Measurements from ENCODE around the gene MFSD2A.
"Not testable (repeated sequence)": the region's sequence is repeated elsewhere in the genome, so short reads cannot be mapped to it uniquely, and the experiment has no call there.

MFSD2A gene

DNA sequence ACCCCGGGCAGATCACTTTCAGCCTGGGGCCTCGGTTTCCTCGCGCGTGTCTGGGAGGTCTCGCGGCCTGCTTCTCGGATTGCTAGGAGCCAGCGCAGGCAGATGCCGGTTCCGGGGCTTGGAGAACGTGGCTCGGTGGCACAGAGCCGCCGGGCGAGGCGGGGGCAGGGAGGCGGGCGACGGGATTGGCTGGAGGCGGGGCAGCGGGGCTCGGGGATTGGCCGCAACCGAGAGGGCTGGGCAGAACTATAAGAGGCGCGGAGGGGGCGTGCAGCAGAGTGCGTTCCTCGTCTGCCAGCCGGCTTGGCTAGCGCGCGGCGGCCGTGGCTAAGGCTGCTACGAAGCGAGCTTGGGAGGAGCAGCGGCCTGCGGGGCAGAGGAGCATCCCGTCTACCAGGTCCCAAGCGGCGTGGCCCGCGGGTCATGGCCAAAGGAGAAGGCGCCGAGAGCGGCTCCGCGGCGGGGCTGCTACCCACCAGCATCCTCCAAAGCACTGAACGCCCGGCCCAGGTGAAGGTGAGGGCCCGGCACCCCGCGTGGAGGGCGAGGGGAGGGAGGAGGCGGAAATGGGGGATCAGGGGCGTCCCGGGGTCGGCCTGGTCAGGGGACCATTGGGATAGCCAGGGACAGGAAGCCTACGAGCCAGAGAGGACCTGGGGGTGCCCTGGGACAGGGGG lies at the start of gene MFSD2A:
Gene MFSD2A, plus strand, starts transcription at position 276 of the 677 bp plus-strand sequence. Its CDS starts 148 bp downstream, at position 424.
- DNase-seq (ENCODE audit: insufficient read length, low spot score) (peak; percentile 91), FAIRE-seq (no peak)

DNA sequence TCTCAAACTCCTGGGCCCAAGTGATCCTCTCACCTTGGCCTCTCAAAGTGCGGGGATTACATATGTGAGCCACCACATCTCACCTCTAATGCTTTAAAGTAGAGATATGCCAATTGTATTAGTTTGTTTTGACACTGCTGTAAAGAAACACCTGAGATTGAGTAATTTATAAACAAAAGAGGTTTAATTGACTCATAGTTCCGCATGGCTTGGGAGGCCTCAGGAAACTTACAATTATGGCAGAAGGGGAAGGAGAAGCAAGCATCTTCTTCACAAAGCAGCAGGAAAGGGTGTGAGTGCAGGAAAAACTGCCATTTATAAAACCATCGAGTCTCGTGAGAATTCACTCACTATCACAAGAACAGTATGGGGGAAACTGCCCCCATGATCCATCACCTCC lies 49.8 kb upstream of the MFSD2A start:
- DNase-seq (ENCODE audit: insufficient read length, low spot score) (no peak), FAIRE-seq (no peak)
- TF ChIP-seq, protein P1, sequence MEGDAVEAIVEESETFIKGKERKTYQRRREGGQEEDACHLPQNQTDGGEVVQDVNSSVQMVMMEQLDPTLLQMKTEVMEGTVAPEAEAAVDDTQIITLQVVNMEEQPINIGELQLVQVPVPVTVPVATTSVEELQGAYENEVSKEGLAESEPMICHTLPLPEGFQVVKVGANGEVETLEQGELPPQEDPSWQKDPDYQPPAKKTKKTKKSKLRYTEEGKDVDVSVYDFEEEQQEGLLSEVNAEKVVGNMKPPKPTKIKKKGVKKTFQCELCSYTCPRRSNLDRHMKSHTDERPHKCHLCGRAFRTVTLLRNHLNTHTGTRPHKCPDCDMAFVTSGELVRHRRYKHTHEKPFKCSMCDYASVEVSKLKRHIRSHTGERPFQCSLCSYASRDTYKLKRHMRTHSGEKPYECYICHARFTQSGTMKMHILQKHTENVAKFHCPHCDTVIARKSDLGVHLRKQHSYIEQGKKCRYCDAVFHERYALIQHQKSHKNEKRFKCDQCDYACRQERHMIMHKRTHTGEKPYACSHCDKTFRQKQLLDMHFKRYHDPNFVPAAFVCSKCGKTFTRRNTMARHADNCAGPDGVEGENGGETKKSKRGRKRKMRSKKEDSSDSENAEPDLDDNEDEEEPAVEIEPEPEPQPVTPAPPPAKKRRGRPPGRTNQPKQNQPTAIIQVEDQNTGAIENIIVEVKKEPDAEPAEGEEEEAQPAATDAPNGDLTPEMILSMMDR (IDR thresholded peaks at IDR 0.05; ENCODE audit: insufficient read depth, missing control alignments) = no peak

More for the DNA sequence above, at the start of gene MFSD2A:
- TF ChIP-seq, protein P1 (IDR thresholded peaks at IDR 0.05; ENCODE audit: insufficient read depth, missing control alignments) = no peak

DNA sequence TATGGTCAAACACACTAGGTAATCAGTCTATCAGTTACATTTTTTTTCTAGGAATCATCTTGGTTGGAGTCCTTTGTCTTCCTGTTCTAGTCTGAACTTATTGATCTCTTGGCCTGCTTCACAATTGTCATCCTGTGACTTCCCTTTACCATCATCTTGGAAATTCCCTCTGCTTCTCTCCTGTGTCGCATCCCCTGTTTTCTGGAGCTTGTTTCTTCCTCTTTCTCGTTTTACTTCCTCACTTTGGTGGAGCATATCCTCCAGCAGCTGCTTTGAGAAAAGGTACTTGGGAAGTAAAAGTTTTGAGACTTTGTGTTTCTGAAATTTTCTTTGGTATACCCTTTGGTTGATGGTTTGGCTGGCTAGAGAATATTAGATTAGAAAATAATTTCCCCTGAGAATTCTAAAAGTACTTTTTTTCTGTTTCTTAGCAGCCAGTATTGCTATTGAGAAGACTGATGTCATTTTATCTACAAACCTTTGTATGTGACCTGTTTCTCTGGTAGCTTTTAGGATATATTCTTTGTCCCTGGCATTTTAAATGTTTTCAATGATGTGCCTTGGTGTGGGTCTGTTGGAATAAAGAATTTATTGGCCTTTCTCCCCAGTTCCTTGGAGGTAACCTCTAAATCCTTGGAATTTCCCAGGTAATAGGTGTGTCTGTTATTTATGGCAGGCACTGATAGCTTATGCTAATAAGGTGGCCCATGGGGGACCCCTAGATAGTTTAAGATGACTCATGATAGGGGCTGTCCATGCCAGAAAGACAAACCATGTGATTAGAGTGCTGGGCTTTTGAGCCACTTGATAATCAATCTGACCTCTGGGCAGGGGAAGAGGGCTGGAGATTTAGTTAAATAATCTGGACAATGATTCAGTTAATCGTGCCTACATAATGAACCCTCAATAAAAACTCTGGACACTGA lies 47.2 kb upstream of the MFSD2A start:
- FAIRE-seq = no peak
- TF ChIP-seq, protein P1 (IDR thresholded peaks at IDR 0.05; ENCODE audit: insufficient read depth, missing control alignments) = no peak
- no peak for DNase-seq (ENCODE audit: insufficient read length, low spot score)

DNA sequence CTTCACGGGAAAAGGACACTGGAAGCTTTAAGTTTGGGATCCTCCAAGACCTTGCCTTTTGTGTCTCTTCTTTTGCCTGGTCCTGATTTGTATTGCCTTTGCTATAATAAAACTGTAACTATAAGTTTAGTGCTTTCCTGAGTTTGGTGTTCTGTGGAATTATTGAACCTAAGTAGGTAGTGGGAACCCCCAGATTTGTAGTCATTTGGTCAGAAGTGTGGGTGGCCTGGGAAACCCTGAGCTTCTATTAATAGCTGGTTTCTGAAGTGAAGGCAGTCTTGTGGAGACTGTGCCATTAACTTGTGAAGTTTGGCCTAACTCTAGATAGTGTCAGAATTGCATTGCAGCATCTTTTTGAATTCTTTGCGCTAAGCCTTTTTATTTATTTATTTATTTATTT lies 46.4 kb upstream of the MFSD2A start:
- TF ChIP-seq, protein P1 (IDR thresholded peaks at IDR 0.05; ENCODE audit: insufficient read depth, missing control alignments) = no peak
- DNase-seq (ENCODE audit: insufficient read length, low spot score) = no peak
- no peak for FAIRE-seq

DNA sequence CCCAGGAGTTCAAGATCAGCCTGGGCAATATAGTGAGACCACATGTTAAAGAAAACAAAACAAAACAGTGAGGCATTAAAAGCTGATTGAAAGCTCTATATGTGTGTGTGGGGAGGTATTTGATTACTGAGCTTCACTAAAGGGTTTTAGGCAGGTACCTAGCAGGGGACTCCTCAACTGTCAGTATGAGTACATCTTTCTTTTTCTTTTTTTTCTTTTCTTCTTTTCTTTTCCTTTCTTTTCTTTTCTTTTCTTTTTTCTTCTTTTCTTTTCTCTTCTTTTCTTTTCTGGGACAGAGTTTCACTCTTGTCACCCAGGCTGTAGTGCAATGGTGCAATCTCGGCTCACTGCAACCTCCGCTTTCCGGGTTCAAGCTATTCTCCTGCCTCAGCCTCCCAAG lies 44.7 kb upstream of the MFSD2A start:
- no peak for FAIRE-seq

DNA sequence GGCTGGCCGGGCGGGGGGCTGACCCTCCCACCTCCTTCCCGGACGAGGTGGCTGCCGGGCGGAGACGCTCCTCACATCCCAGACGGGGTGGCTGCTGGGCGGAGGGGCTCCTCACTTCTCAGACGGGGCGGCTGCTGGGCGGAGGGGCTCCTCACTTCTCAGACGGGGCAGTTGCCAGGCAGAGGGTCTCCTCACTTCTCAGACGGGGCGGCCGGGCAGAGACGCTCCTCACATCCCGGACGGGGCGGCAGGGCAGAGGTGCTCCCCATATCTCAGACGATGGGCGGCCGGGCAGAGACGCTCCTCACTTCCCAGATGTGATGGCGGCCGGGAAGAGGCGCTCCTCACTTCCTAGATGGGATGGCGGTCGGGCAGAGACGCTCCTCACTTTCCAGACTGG lies 41.8 kb upstream of the MFSD2A start:
- DNase-seq (ENCODE audit: insufficient read length, low spot score); FAIRE-seq: not testable (repeated sequence)

More for the DNA sequence above, 44.7 kb upstream of the MFSD2A start:
- TF ChIP-seq, protein P1 (IDR thresholded peaks at IDR 0.05; ENCODE audit: insufficient read depth, missing control alignments) = no peak
- no peak for DNase-seq (ENCODE audit: insufficient read length, low spot score)

DNA sequence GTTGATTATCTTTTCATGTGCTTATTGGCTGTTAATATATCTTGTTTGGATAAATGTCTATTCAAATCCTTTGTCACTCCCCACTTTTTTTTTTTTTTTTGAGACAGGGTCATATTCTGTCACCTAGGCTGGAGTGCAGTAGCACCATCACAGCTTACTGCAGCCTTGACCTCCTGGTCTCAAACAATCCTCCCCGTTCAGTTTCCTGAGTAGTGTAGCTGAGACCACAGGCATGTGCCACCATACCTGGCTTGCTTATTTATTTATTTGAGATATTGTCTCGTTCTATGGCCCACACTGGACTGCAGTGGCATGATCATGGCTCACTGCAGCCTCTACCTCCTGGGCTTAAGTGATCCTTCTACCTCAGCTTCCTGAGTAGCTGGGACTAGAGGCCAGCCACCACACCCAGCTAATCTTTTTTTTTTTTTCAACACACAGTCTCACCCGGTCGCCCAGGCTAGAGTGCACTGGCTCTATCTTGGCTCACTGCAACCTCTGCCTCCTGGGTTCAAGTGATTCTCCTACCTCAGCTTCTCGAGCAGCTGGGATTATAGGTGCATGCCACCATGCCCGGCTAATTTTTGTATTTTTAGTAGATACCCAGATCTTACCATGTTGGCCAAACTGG lies 39.3 kb upstream of the MFSD2A start:
- FAIRE-seq (no peak), DNase-seq (ENCODE audit: insufficient read length, low spot score) (no peak)
- TF ChIP-seq, protein P1 (IDR thresholded peaks at IDR 0.05; ENCODE audit: insufficient read depth, missing control alignments) = no peak

Measured in D721Med (cell line).